ENCODE data around the gene INPP4A. TPM values are rescaled to one million over a fixed set of nuclear protein-coding genes. Genes with fewer than 3 reads are reported as not detected.

The INPP4A gene
- total RNA-seq, 2 donors from 2014 or later: 12.9 to 49.8 TPM

DNA sequence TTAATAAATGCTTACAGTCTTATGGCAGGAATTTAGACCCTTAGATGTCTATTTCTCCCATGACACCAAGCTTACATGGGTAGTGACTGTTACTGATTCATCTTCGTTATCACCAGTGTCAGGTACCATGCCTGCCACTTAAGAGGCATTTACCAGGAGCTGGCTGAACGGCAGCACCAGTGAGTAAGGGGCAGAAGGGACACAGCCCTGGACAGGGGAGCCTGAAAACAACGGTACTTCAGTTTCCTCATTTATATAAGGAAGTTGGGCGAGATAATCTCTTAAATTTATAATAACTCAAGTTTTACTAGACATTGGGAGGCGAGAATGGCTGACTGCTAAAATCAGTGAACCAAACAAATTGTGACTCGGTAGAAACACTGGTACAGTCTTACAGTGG, 162.4 kb downstream of the INPP4A start:
- H3K4me3 ChIP-seq: peak overlapping the region; percentile 94 to 98
- DNase-seq (ENCODE audit: low spot score): no peak
- TF ChIP-seq POLR2AphosphoS5 (IDR thresholded peaks at IDR 0.05) (no peak), POLR2A (IDR thresholded peaks at IDR 0.05) (no peak)
- TF ChIP-seq, protein P1, sequence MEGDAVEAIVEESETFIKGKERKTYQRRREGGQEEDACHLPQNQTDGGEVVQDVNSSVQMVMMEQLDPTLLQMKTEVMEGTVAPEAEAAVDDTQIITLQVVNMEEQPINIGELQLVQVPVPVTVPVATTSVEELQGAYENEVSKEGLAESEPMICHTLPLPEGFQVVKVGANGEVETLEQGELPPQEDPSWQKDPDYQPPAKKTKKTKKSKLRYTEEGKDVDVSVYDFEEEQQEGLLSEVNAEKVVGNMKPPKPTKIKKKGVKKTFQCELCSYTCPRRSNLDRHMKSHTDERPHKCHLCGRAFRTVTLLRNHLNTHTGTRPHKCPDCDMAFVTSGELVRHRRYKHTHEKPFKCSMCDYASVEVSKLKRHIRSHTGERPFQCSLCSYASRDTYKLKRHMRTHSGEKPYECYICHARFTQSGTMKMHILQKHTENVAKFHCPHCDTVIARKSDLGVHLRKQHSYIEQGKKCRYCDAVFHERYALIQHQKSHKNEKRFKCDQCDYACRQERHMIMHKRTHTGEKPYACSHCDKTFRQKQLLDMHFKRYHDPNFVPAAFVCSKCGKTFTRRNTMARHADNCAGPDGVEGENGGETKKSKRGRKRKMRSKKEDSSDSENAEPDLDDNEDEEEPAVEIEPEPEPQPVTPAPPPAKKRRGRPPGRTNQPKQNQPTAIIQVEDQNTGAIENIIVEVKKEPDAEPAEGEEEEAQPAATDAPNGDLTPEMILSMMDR (IDR thresholded peaks at IDR 0.05): no peak
- H3K27ac ChIP-seq: no peak overlapping the region
- no peaks in the 10 kb centered on the region for H3K9me3 ChIP-seq
- H3K27me3 ChIP-seq (replicated peaks; ENCODE audit: insufficient read depth): no peaks in the 10 kb centered on the region
- WGBS: 47% methylated on average over 6 of the region's 6 CpGs
- H3K36me3 ChIP-seq: no peaks in the 10 kb centered on the region
- H3K4me1 ChIP-seq (replicated peaks): peaks cover 13% of the 10 kb centered on the region
- intact Hi-C loops (cut with DNase I): loop anchor here (5.0 kb wide), 1 partner anchor 125 kb away; the partner anchor contains the start of gene MGAT4A

DNA sequence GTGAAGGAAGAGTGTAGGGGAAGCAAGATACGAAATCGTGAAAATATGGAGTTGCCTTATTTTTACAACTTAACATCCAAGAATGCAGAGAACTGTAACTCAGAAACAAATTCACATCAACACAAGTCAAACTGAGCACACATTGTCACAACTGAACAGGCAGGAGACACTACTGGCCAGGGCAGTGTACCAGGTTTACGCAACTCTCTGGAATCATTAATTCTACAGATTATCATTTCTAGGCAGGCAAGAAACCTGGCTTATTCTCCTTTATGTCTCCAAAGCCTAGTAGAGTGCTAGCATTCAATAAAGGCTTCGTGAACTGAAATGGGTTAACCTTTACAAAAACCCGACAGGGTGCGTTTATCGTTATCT, 163.1 kb downstream of the INPP4A start:
- no peak for DNase-seq (ENCODE audit: low spot score)
- H3K27me3 ChIP-seq (replicated peaks; ENCODE audit: insufficient read depth): no peaks in the 10 kb centered on the region
- WGBS: 3% methylated on average over 7 of the region's 7 CpGs
- intact Hi-C loops (cut with DNase I): loop anchor here (5.0 kb wide), 1 partner anchor 125 kb away; the partner anchor contains the start of gene MGAT4A
- no peaks in the 10 kb centered on the region for H3K36me3 ChIP-seq
- peak overlapping the region; percentile 94 to 98 for H3K4me3 ChIP-seq
- TF ChIP-seq POLR2AphosphoS5 (IDR thresholded peaks at IDR 0.05) (no peak), POLR2A (IDR thresholded peaks at IDR 0.05) (no peak)
- TF ChIP-seq, protein P1 (IDR thresholded peaks at IDR 0.05): no peak
- peak overlapping the region; percentile 93 to 95 for H3K27ac ChIP-seq
- H3K9me3 ChIP-seq: no peaks in the 10 kb centered on the region
- H3K4me1 ChIP-seq (replicated peaks): peaks cover 13% of the 10 kb centered on the region

DNA sequence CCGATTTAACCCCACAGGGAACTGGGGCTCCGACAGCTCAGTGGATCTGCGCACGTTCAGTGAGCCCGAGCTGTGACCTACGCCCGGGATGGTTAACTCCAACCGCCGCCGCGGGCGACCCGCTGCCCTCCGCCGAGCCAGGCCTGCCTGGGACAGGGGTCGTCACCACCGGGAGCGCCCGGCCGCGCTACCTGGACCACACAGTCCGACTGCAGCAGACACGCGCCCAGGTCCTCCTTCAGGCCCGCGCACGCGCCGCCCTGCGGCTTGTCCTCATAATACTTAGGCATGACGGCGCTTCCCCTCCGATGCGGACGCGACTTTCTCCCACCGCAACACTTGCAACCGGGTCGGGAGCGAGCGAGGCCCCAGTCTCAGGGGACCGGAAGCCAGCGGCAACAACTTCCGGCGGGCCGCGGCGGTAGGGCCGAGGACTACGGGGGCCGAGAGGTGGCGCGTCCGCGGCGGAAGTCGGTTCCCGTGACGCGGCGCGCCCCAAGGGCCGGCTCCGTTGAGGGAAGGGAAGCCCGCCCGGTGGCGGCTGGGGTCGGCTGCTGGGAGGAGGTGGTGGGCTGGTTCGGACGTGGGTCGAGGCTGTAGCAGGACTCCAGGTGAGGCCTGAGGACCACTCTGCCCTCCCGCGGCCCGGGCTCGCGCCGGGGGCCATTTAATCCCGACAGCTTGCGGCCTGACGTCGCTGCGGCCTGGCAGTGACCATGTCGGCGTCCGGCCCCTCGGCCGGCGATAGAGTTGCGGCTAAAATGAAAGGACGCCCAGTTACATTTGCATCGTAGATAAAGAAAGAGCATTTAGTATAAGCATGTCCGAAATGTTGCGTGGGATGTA, 163.7 kb downstream of the INPP4A start, which contains the start of the genes COA5 and UNC50:
Gene COA5, minus strand, starts transcription at position 397 of the 846 bp plus-strand sequence. Its CDS starts 107 bp downstream, at position 290.
Gene UNC50, plus strand, starts transcription at position 474 of the 846 bp plus-strand sequence. CDS start 1,171 bp downstream, outside the sequence.
- H3K4me3 ChIP-seq: peak within 1 kb of the TSS; percentile 94 to 98
- no peaks in the 10 kb centered on the region for H3K27me3 ChIP-seq (replicated peaks; ENCODE audit: insufficient read depth)
- peaks cover 0 to under 1% of the 10 kb centered on the region in 2 donors for H3K36me3 ChIP-seq
- H3K9me3 ChIP-seq: no peaks in the 10 kb centered on the region
- DNase-seq (ENCODE audit: low spot score): peak; percentile 86
- intact Hi-C loops (cut with DNase I): loop anchor here (5.0 kb wide), 1 partner anchor 124 kb away; the partner anchor contains the start of gene MGAT4A
- peaks cover 13% of the 10 kb centered on the region for H3K4me1 ChIP-seq (replicated peaks)
- H3K27ac ChIP-seq: peak within 1 kb of the TSS; percentile 93 to 95
- WGBS: under 1% methylated on average over 69 of the region's 93 CpGs
- TF ChIP-seq POLR2A (IDR thresholded peaks at IDR 0.05) (peak; percentile 76), POLR2AphosphoS5 (IDR thresholded peaks at IDR 0.05) (peak; percentile 95)
- TF ChIP-seq, protein P1 (IDR thresholded peaks at IDR 0.05): peak in 1 of 4 experiments; percentile 26

DNA sequence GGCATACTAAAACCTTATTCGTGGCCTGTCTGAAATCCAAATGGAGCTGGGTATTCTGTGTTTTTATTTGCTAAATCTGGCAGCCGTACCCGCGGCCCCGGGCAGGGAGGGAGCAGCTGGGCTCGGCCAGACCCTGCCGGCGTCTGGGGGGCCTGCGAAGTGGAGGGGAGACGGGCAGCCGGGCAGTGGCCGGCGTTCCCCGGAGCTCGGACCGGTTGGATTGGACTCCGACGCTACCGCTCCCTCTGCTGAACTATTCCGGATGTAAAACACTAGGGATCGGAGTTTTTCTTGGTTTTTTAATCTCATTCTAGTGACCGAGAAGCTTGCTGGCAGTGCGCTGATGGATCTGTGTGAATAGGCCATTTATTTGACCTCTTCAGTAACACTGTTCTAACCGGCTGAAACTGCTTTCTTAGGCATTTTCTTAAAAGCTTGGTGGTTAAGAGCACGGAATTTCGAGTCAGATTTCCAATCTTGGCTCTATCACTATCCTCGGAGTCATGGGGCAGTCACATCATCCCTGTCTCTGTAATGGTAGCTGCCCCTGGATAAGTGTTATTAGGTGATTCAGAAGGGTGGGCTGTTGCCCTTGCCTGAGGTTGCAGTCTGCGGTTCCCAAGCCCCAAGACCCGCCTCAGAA, 164.4 kb downstream of the INPP4A start:
- Histone ChIP-seq H3K27ac (peak overlapping the region; percentile 93 to 95), H3K36me3 (peaks cover 0 to 2% of the 10 kb centered on the region in 2 donors), H3K27me3 (replicated peaks; ENCODE audit: insufficient read depth) (no peaks in the 10 kb centered on the region), H3K4me3 (peak overlapping the region; percentile 94 to 98), H3K4me1 (replicated peaks) (peaks cover 13% of the 10 kb centered on the region), H3K9me3 (no peaks in the 10 kb centered on the region)
- intact Hi-C loops (cut with DNase I): loop anchor here (5.0 kb wide), 1 partner anchor 123 kb away; the partner anchor contains the start of gene MGAT4A
- WGBS: 1% methylated on average over 29 of the region's 29 CpGs
- TF ChIP-seq, protein P1 (IDR thresholded peaks at IDR 0.05): no peak
- TF ChIP-seq POLR2AphosphoS5 (IDR thresholded peaks at IDR 0.05) (no peak), POLR2A (IDR thresholded peaks at IDR 0.05) (no peak)
- no peak for DNase-seq (ENCODE audit: low spot score)
